Left kidney (tissue), 2 donors: ENCODE data around the gene TMEM91. TPM values are rescaled to one million over a fixed set of nuclear protein-coding genes. Genes with fewer than 3 reads are reported as not detected.
A peak's percentile ranks its signal among the peaks of the same experiment; 100 is the strongest.

Experiments
- DNase-seq: peaks from one replicate; pipeline ENCODE4 v3.0.0-alpha.2; 2013
- polyA plus RNA-seq: library from polyadenylated mRNA; unstranded; fragments of 120-200 nt; gene quantifications from one replicate; pipeline ENCODE4 v1.2.1, GENCODE V29; 2013; ENCODE audit not compliant: insufficient read length

Gene TMEM91
- polyA plus RNA-seq, 1 donor, result 19.5 TPM

DNA sequence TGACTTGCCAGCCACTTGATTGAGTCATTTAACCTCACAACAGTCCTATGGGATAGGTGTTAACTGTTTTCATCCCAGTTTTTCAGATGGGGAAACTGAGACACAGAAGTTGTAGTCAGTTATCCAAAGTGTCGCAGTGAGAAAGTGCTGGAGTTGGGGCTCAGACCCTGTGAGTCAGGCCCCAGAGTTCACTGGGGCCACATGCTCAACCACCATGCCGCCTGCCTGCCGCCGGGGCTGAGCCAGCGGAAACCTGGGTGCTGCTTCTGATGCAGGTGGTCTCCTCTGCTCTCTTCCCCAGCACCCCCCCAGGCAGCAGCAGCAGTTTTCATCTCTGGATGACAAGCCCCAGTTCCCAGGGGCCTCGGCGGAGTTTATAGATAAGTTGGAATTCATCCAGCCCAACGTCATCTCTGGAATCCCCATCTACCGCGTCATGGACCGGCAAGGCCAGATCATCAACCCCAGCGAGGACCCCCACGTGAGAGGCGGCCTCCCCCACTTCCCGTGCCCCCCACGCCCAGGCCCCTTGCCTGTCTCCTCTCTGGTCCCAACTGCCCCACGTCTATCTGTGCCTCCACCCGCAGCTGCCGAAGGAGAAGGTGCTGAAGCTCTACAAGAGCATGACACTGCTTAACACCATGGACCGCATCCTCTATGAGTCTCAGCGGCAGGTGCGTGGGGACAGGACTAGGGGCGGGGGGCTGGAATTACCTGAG is 34.2 kb downstream of the TMEM91 start:
- no peak for DNase-seq

DNA sequence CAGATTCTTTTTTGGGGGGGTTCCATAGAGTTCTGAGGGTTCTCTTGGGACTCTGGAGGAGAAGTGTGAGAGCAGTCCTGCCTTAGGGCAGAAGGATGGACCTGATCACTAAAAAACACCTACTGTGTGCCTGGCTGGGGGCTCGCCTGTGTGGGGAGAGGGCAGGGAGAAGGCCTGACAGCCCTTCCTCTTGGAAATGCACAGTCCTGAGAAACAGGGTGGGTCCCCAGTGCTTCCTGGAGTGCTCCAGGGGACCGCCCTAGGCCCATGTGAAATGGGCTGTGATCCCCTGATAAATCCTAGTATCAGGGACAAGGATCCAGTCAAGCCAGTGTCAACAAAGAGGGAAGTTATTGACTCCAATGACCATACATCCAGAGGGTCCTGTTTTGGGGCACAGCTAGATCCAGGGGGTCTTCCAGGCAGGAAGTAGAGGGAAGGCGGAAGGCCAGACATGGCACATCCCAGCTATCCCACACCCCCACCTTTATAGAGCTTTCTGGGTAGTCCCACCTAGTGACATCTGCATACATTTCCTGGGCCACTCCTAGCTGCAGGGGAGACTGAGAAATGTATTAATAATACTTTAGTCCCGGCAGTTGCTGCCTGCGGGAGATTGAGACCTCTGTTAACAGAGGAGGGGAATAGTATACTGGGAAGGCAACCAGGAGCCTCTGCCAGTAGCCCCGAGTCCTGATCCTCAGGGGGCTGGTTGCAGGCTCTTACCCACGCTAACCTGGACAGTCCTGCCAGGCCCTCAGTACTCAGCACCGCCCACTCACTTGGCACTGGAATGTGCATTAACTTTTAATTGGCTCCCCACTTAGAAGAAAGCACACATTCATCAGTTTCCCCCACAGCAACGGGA is 35.0 kb downstream of the TMEM91 start:
- no peak for DNase-seq

DNA sequence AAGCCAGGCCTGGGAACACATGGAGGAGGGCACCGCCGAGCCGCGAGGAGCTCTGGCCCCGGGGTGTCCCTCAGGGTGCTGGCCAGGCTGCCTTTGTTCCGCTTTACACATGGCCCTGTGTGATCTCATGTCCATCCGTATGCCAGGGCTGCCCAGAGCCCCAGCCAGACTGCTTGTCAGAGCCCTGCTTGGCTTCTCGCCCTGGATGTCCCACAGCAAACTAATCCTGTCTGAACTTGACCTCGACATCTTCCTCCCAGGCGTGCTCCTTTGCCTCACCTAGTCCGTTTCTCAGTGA is 35.6 kb downstream of the TMEM91 start:
- DNase-seq, result no peak

DNA sequence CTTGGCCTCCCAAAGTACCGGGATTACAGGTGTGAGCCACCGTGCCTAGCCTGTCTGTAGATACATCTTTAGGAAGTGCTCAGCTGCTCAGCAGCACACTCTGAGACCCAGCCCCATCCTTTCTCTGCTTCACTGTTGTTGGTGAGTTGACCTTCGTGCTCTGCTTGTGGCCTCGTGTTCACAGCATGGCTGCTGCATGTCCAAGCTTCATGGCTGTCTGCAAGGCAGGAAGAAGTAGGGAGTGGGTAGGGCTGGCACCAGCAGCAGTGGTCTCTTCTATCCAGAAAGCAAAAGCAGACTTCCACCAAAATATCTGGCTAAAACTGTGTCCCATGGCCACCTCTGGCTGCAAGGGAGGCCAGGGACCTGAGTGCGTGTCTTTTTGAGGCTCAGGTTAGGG is 36.6 kb downstream of the TMEM91 start:
- DNase-seq, result no peak

DNA sequence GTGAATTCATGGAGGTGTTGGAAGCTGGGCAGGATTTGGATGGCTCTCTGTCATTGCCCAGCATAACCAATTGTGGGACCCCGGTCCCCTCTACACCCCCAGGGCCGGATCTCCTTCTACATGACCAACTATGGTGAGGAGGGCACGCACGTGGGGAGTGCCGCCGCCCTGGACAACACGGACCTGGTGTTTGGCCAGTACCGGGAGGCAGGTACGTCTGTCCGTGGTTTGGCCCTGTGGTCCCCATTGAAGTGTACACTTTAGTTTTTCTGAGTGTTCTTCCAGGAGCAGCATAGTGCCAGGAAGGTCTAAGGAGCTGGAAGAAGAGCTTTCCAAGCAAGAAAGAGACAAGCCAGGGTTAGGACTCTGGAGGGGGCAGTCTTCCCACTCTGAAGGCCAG is 37.6 kb downstream of the TMEM91 start:
- no peak for DNase-seq

DNA sequence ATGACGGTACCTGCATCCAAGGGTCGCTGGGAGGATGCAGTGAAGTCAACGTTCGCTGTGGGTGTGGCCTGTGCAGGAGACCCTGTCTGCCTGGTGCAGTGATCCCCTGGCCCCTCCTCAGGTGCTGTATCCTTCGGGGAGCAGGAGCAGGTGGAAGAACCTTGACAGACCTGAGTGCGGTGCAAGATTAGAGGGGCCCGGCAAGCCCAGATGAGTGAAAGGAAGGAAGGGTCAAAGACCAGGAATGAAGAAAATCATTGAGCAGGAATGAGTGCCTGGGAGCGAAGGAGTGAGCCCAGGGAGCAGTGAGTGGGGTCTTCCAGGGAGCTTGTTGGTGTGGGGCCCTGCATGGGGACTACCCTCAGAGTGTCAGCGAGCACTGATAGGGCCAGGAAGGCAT is 38.1 kb downstream of the TMEM91 start:
- DNase-seq, result no peak

DNA sequence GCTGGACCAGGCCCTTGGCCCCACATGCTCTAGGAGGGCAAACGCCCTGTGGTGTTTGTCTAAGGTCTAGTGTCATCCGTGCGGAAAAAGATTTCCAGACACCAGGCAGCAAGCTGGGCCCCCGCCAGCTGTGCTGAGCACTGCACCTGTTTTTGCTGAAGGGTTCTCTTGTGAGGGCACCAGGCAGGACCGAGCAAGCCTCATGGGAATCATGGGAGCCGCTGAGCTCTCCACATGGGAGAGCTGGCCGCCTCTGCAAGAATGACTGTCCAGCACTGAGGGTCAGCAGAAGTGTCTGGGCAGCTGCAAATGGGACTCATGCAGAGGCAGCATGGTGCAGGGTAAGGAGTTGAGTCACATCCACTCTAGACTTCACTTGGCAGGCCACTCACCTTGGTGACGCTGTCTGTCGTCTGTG is 38.8 kb downstream of the TMEM91 start:
- DNase-seq, result no peak

DNA sequence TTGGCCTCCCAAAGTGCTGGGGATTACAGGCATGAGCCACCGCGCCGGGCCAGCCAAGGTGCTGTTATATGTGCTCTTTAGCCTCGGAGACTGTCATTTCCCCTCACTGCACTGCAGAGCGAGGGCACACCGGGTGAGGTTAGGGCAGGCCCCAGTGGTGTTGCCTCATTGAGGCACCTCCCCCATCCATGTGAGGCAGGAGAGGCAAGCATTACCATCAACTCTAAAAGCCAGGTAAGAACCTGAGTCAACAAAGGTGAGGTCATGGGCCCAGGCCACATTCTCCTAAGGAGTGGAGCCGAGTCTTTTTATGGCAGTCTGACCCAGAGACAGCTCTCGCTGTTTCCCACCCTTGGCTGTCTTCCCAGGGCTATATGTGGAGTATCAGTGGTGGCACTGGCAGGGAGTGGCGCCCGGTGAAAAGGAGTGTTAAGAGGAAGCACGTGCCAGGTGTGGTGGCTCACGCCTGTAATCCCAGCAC is 39.9 kb downstream of the TMEM91 start:
- DNase-seq, result no peak

DNA sequence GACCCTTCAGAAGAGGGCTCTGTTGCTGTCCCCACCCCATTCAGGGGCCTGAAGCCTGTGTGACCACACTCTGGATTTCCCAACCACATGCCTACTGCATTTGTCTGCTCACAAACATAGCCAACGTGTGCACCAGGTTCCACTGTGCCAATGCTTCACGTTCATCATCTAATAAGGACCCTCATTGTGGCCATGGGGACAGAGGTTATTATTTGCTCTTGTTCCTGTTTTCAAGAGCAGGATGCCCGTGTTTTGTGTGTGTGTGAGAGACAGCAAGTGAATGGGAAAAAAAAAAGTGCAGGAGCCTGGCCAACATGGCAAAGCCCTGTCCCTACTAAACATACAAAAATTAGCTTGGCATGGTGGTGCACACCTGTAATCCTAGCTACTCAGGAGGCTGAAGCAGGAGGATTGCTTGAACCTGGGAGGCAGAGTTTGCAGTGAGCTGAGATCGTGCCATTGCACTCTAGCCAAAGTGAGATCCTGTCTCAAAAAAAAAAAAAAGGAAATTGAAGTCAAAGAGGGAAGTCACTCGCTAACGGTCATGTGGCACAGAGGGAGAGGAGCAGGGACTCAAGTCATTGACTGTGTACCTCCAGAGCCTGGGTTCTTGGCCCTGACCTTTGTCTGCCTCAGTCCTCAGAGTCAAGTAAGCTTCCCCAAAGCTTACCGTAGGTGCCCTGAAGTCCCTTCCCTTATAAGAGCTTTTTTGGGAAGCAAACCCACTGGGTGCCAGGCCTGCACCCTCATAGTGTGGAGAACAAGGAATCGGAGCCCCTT is 44.0 kb downstream of the TMEM91 start:
- DNase-seq, result no peak

DNA sequence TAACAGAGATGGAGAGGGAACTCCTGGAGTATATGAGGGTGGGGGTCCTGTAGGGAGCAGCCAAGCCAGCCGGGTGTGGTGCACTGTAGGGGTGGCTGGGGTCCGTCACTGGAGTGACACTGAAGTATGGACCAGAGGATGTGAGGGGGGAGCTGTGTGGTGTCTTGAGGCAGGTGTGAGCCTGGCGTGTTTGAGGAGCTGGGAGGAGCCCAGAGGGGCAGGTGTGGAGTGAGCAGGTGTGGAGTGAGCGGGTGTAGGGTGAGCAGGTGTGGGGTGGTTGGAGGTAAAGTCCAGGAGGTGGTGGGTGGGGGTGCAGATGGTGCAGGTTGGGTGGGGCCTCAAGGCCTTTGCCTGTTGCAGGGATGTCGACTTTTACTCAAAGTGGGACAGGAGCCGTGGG is 45.0 kb downstream of the TMEM91 start:
- no peak for DNase-seq

DNA sequence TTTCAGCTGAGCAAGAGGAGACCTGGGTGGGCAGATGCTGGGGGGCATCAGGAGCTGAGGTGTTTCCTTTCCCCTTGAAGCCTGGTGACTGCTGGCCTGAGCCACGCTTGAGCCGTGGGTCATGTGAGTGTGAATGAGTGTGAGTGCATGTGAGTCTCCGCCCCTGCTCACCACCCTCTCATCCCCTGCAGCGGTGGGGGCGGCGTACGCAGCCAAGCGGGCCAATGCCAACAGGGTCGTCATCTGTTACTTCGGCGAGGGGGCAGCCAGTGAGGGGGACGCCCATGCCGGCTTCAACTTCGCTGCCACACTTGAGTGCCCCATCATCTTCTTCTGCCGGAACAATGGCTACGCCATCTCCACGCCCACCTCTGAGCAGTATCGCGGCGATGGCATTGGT is 45.6 kb downstream of the TMEM91 start:
- no peak for DNase-seq

DNA sequence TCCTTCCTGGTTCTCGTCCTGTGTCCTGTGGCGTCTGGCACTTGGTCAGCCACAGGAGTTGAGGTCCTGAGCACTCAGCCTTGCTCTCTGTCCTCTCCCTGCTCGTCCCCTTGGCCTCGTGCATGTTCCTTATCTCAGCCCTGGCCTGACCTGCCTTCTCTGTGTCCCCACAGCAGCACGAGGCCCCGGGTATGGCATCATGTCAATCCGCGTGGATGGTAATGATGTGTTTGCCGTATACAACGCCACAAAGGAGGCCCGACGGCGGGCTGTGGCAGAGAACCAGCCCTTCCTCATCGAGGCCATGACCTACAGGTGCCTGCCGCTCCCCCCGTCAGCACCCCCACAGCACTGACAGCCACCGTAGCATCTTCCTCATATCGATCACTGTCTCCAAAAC is 46.1 kb downstream of the TMEM91 start:
- DNase-seq, result no peak

DNA sequence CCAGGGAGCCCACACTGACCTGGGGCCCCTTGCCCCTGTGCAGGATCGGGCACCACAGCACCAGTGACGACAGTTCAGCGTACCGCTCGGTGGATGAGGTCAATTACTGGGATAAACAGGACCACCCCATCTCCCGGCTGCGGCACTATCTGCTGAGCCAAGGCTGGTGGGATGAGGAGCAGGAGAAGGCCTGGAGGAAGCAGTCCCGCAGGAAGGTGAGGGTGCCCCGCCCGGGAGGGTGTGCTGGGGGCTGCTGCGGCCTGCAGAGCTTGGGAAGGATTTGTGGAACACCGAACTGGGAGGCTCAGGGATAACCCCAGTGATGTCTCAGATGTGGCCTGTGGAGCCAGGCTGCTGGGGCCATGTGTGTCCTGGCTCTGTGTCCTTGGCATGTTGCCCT is 46.6 kb downstream of the TMEM91 start:
- DNase-seq, result no peak

DNA sequence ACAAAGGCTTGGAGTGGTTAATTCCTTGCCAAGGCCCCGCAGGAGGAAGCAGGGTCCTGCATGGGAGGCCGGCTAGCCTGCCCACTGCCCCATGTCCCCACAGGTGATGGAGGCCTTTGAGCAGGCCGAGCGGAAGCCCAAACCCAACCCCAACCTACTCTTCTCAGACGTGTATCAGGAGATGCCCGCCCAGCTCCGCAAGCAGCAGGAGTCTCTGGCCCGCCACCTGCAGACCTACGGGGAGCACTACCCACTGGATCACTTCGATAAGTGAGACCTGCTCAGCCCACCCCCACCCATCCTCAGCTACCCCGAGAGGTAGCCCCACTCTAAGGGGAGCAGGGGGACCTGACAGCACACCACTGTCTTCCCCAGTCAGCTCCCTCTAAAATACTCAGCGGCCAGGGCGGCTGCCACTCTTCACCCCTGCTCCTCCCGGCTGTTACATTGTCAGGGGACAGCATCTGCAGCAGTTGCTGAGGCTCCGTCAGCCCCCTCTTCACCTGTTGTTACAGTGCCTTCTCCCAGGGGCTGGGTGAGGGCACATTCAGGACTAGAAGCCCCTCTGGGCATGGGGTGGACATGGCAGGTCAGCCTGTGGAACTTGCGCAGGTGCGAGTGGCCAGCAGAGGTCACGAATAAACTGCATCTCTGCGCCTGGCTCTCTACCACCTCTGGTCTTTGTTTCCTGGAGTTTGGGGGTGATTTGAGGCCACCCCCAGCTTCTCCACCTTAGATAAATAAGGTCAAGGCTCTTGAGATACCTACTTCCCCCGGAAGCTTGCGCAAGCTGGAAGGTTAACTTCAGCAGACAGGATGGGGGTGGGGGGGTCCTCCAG is 48.2 kb downstream of the TMEM91 start:
- no peak for DNase-seq

DNA sequence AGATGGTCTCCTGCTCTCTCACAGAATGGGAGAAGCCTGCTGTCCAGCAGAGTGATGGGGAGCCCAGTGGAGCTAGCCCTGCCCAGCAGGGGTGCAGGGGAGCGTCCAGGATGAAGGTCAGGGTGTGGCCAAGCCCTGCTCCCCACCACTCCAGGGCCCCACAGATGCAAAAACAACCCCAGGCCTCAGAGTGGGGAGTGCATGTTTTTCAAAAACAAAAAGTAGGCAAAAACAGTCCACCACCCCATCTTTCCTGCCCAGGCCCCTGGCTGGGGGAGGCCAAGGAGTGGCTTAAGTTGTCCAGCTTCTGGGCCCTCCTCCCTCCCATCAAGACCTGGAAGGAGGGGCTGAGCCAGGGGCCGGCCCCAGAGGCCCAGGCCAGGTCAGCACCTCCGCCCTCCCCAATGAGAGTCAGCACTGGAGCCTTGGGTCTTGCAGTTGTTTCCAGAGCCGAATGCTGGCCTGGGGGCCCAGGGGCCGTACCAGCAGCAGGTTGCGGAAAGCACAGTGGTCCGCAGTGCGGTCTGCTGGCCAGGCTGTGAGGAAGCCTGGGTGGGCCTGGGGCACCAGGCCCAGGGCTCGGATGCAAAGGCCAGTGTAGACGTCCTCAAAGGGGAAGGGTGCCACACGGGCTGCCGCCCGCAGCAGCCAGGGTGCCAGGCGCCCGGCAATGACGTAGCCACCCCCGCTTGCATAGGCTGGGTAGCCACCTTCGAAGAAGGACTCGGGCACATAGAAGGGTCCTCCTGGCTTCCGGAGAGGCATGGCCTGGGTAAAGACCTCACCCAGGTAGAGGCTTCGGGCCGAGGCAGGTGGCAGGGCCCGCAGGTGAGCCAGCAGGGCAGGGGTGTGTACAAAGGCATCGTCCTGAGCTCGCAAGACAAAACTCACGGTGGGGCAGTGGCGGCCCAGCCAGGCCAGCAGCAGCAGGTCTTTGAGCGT is 49.1 kb downstream of the TMEM91 start:
- DNase-seq, result no peak

DNA sequence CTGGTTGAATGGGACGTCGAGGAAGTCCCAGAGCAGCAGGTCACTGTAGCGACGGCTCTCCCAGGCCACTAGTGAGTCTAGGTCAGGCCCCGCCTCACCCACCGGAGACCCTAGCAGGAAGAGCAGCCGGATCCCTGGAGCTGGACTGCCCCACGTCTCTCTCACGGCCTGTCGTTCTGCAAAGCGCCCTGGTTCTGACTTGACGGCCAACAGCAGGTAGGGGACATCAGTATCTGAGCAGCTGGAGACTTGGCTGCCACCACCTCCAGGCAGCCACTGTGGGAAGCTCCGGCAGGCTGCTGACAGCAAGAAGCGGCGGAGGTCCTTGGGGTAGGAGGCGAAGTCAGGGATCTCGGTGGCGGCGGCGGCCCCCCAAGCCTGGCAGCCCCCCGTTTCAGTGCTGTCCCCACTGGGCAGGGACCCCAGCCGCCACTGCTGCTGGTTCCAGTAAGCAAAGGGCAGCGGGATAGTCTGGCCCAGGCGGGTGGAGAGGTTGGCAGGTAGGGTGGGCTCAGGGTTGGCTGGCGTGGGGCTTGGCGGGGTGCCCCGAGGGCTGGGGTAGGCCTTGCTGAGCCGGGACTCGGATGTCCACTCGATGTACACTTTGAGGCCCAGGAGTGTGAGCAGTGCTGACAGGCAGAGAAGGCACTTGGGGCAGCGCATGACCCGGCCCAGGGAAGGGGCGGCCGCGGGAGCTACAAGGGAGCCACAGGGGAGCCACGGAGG is 49.9 kb downstream of the TMEM91 start:
- DNase-seq, result no peak

DNA sequence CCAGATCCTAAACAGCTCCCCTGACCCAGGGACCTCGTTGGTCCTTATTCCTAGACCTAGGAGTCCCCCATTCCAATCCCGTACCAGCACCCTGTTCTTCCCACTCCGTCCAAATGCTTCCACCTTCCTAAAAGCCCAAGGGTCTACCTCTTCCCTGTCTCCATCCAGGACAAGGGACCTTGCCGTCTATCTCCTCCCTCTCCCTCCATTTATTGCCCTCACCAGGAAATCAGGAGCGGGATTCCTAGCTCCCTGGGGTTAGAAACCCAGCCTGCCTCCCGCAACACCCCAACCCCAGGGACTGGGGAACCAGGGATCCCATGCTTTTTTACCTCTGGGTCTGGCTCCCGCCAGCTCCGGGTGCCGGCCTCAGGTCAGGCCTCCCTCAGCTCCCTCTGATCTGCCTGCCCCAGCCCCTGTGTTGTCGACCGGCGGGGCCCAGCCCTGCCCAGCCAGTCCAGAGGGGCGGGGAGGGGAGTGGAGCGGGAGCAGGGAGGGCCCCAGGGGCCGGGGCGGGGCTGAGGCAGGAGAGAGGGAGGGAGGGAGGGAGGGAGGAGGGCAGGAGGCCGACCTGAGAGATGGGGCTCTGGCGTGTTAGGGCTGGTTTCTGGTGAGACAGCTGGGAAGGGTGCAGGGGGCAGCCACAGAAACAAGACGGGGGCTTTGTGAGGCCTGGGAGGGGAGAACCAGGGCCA is 50.8 kb downstream of the TMEM91 start, which contains the start of gene B3GNT8:
B3GNT8 (minus strand) TSS at position 423 of the 695 bp plus-strand sequence. CDS start 596 bp downstream, outside the sequence.
- peak; percentile 78 for DNase-seq

DNA sequence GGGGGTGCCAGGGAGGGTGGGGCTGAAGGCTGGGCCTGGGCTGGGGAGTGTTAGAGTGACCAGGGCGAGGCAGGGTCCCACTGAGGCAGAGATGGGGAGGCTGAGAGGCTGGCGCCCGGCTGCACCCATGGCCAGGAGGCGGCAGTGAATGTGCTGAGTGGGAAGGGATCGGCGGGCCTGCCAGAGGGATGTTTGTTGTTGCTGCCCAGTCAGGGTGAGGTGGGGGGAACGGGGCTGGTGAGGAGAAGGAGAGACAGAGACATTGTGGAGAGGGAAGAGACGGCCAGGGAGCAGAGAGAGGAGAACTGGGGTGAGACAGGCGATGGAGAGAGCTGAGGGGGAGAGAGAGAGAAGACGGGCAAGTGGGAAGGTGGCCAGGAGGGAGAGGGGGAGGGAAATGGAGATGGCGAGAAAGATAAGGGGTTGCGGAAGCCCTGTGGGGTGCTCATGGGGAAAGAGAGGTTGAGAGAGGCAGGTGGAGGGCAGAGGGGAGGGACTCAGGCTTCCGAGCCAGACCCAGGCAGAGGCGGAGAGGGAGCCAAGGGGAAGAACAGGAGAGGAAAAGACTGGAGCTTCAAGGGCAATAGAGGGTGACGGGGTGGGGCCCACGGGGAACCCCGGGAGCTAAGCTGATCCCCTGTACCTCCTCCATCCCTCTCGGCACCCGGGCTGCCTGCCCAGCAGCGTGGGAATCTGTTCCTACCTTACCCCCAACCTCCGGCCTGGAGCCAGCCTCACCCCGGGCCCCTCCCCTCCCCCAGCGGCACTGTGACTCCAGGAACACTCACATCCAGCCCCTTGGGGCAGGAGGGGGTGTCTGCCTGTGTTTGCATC is 51.5 kb downstream of the TMEM91 start:
- peak; percentile 6 for DNase-seq
